Daoy (cell line): ENCODE data around the gene GORASP1. TPM values are rescaled to one million over a fixed set of nuclear protein-coding genes. Genes with fewer than 3 reads are reported as not detected.

ENCODE experiments used
- DNase-seq: peaks from one replicate; pipeline ENCODE4 v3.0.0-alpha.2; 2015; ENCODE audit warnings: low read depth
- total RNA-seq: library from RNA; depleted of rRNA; stranded (reverse); fragments of >200 nt; shearing (Covaris generic); gene quantifications from 2 replicates; pipeline ENCODE4 v1.2.3, GENCODE V29; 2014

GORASP1 gene
- total RNA-seq, 1 experiment from 2014 or later, result 21.7 TPM

- no peak for DNase-seq
Observed at GRCh38 chr3:39141171-39141995, 34.0 kb upstream of the GORASP1 start.

- DNase-seq, result no peak
Observed at GRCh38 chr3:39140341-39140971, 33.0 kb upstream of the GORASP1 start.

- no peak for DNase-seq
Observed at GRCh38 chr3:39139442-39139841, 32.0 kb upstream of the GORASP1 start.

GRCh38 chr3:39138804-39139415 is 31.5 kb upstream of the GORASP1 start:
- DNase-seq, result no peak

GRCh38 chr3:39137991-39138803 is 30.8 kb upstream of the GORASP1 start:
- DNase-seq, result no peak

- DNase-seq, result no peak
Observed at GRCh38 chr3:39137435-39137936, 30.1 kb upstream of the GORASP1 start.

- DNase-seq, result no peak
Observed at GRCh38 chr3:39136533-39137434, 29.4 kb upstream of the GORASP1 start.

- no peak for DNase-seq
Observed at GRCh38 chr3:39135170-39135805, 27.9 kb upstream of the GORASP1 start.

GRCh38 chr3:39134305-39134704 is 26.9 kb upstream of the GORASP1 start:
- no peak for DNase-seq

- no peak for DNase-seq
Observed at GRCh38 chr3:39133822-39134221, 26.4 kb upstream of the GORASP1 start.

- no peak for DNase-seq
Observed at GRCh38 chr3:39133093-39133490, 25.7 kb upstream of the GORASP1 start.

- DNase-seq, result no peak
Observed at GRCh38 chr3:39132096-39133092, 25.0 kb upstream of the GORASP1 start.

GRCh38 chr3:39130693-39131265 is 23.4 kb upstream of the GORASP1 start:
- DNase-seq, result no peak

- DNase-seq, result no peak
Observed at GRCh38 chr3:39130026-39130425, 22.6 kb upstream of the GORASP1 start.

GRCh38 chr3:39128951-39129350 is 21.5 kb upstream of the GORASP1 start:
- DNase-seq, result no peak

- no peak for DNase-seq
Observed at GRCh38 chr3:39127908-39128304, 20.5 kb upstream of the GORASP1 start.

GRCh38 chr3:39127269-39127907 is 20.0 kb upstream of the GORASP1 start:
- DNase-seq, result no peak

GRCh38 chr3:39126532-39127071 is 19.2 kb upstream of the GORASP1 start:
- peak; percentile 38 for DNase-seq
